SK-N-SH (cell line): ENCODE measurements around the gene PARVB.

ENCODE experiments used
- CTCF ChIP-seq: fragments of 200-600 bp; sonication (generic); IDR thresholded peaks from 2 replicates; pipeline ENCODE4 v1.6.1; 2017; ENCODE audit warnings: antibody characterized with exemption, mild to moderate bottlenecking, moderate library complexity
- EP300 ChIP-seq, 2 experiments: IDR thresholded peaks; 2 replicates each; pipeline versions ENCODE4 v1.4.0 to v1.6.1; 2012; ENCODE audit warnings: borderline replicate concordance in 1 of 2, low read depth in 1 of 2, low read length in 1 of 2
- GATA2 ChIP-seq: sonication (generic); formaldehyde crosslinking; IDR thresholded peaks from 2 replicates; pipeline ENCODE4 v1.5.0; 2020; ENCODE audit warnings: mild to moderate bottlenecking, missing genetic modification reagents
- JUND ChIP-seq: IDR thresholded peaks from 2 replicates; pipeline ENCODE4 v1.4.0; 2012
- MXI1 ChIP-seq: IDR thresholded peaks from 2 replicates; pipeline ENCODE4 v1.6.1; 2012; ENCODE audit warnings: mild to moderate bottlenecking, low read depth, low read length, improper control_type of control experiment
- NRF1 ChIP-seq: IDR thresholded peaks from 2 replicates; pipeline ENCODE4 v1.6.1; 2012; ENCODE audit warnings: low read depth, mild to moderate bottlenecking, low read length
- PBX3 ChIP-seq: IDR thresholded peaks from 2 replicates; pipeline ENCODE4; 2012
- POLR2AphosphoS5 ChIP-seq: IDR thresholded peaks from 2 replicates; pipeline ENCODE4 v1.6.1; 2012; ENCODE audit warnings: low read depth, low read length
- RAD21 ChIP-seq: IDR thresholded peaks from 2 replicates; pipeline ENCODE4 v1.6.1; 2012; ENCODE audit warnings: mild to moderate bottlenecking, low read length
- RCOR1 ChIP-seq: fragments of 150-350 bp; IDR thresholded peaks from 2 replicates; pipeline ENCODE4 v1.6.1; 2017; ENCODE audit warnings: antibody characterized with exemption, low read length
- REST ChIP-seq: IDR thresholded peaks from 2 replicates; pipeline ENCODE4 v1.6.1; 2012; ENCODE audit warnings: mild to moderate bottlenecking, low read depth, low read length, moderate library complexity
- SMC3 ChIP-seq: IDR thresholded peaks from 2 replicates; pipeline ENCODE4 v1.6.1; 2012; ENCODE audit warnings: low read depth, low read length, improper control_type of control experiment
- USF2 ChIP-seq: fragments of 150-350 bp; IDR thresholded peaks from 2 replicates; pipeline ENCODE4 v1.6.1; 2017; ENCODE audit warnings: antibody characterized with exemption, low read length, low read depth, borderline replicate concordance

- TF ChIP-seq USF2 (no peak), REST (no peak), CTCF (no peak), RCOR1 (no peak), PBX3 (no peak), MXI1 (no peak), GATA2 (CRISPR knock-in tag) (no peak), JUND (no peak), NRF1 (no peak), EP300 (IDR thresholded peaks at IDR 0.05; ENCODE audit: borderline replicate concordance in 1 of 2, low read depth in 1 of 2, low read length in 1 of 2) (no peak), RAD21 (no peak), POLR2AphosphoS5 (no peak), SMC3 (no peak)
These were observed 52.7 kb downstream of the PARVB start for GRCh38 chr22:44076825-44077224.
